ENCODE data around the gene SCYL1. TPM values are rescaled to one million over a fixed set of nuclear protein-coding genes. Genes with fewer than 3 reads are reported as not detected.

Gene SCYL1
- total RNA-seq, 1 donor, result 109 TPM

DNA sequence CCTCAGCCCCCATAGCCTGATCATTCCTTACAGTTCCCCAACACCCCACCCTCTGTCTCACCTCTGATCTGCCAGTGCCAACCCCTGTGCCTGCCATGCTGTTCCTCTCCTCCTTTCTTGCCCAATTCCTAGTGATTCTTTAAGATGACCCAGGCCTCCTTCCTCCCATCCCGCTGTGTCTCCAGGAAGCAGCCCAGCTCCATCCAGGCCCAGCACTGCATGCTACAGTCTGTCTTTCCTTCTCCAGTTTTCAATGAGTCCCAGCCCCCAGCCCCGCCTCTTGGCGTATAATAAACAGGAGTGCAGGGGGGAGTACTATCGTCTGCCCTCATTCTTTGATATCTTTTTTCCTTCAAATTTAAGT lies 21.0 kb downstream of the SCYL1 start:
- no peak overlapping the region for H3K27ac ChIP-seq (ENCODE audit: low read depth, low read length)
- TF ChIP-seq, protein P1, sequence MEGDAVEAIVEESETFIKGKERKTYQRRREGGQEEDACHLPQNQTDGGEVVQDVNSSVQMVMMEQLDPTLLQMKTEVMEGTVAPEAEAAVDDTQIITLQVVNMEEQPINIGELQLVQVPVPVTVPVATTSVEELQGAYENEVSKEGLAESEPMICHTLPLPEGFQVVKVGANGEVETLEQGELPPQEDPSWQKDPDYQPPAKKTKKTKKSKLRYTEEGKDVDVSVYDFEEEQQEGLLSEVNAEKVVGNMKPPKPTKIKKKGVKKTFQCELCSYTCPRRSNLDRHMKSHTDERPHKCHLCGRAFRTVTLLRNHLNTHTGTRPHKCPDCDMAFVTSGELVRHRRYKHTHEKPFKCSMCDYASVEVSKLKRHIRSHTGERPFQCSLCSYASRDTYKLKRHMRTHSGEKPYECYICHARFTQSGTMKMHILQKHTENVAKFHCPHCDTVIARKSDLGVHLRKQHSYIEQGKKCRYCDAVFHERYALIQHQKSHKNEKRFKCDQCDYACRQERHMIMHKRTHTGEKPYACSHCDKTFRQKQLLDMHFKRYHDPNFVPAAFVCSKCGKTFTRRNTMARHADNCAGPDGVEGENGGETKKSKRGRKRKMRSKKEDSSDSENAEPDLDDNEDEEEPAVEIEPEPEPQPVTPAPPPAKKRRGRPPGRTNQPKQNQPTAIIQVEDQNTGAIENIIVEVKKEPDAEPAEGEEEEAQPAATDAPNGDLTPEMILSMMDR (IDR thresholded peaks at IDR 0.05; ENCODE audit: extremely low read depth, low read depth, low read length), result no peak
- peaks cover 7% of the 10 kb centered on the region for H3K4me1 ChIP-seq (ENCODE audit: insufficient read depth, low read length)
- no peak overlapping the region for H3K4me3 ChIP-seq (ENCODE audit: insufficient read depth, low read length)
- peaks cover 71% of the 10 kb centered on the region for H3K36me3 ChIP-seq (ENCODE audit: insufficient read depth, low read length)
- H3K4me2 ChIP-seq (ENCODE audit: insufficient read depth, low read length), result no peak overlapping the region
- no peak overlapping the region for H2AFZ ChIP-seq (ENCODE audit: low read length)
- peaks cover 17% of the 10 kb centered on the region for H4K20me1 ChIP-seq (ENCODE audit: insufficient read depth, low read length)
- H3K79me2 ChIP-seq (ENCODE audit: insufficient read depth, low read length), result no peaks in the 10 kb centered on the region
- peak; percentile 69 for DNase-seq (ENCODE audit: insufficient read length, low spot score, missing footprints)
- no peaks in the 10 kb centered on the region for H3K27me3 ChIP-seq (ENCODE audit: insufficient read depth, low read length)
- H3K9me3 ChIP-seq (ENCODE audit: low read depth, low read length), result no peaks in the 10 kb centered on the region

GRCh38 chr11:65546217-65546958 lies 21.5 kb downstream of the SCYL1 start:
- Histone ChIP-seq H3K27me3 (ENCODE audit: insufficient read depth, low read length) (no peaks in the 10 kb centered on the region), H3K27ac (ENCODE audit: low read depth, low read length) (no peak overlapping the region), H3K4me2 (ENCODE audit: insufficient read depth, low read length) (no peak overlapping the region), H4K20me1 (ENCODE audit: insufficient read depth, low read length) (peaks cover 21% of the 10 kb centered on the region), H3K4me1 (ENCODE audit: insufficient read depth, low read length) (peaks cover 1% of the 10 kb centered on the region), H3K4me3 (ENCODE audit: insufficient read depth, low read length) (no peak overlapping the region), H3K9me3 (ENCODE audit: low read depth, low read length) (no peaks in the 10 kb centered on the region), H3K36me3 (ENCODE audit: insufficient read depth, low read length) (peaks cover 75% of the 10 kb centered on the region), H2AFZ (ENCODE audit: low read length) (no peak overlapping the region), H3K79me2 (ENCODE audit: insufficient read depth, low read length) (no peaks in the 10 kb centered on the region)
- DNase-seq (ENCODE audit: insufficient read length, low spot score, missing footprints), result peak; percentile 83
- TF ChIP-seq, protein P1 (IDR thresholded peaks at IDR 0.05; ENCODE audit: extremely low read depth, low read depth, low read length), result no peak

DNA sequence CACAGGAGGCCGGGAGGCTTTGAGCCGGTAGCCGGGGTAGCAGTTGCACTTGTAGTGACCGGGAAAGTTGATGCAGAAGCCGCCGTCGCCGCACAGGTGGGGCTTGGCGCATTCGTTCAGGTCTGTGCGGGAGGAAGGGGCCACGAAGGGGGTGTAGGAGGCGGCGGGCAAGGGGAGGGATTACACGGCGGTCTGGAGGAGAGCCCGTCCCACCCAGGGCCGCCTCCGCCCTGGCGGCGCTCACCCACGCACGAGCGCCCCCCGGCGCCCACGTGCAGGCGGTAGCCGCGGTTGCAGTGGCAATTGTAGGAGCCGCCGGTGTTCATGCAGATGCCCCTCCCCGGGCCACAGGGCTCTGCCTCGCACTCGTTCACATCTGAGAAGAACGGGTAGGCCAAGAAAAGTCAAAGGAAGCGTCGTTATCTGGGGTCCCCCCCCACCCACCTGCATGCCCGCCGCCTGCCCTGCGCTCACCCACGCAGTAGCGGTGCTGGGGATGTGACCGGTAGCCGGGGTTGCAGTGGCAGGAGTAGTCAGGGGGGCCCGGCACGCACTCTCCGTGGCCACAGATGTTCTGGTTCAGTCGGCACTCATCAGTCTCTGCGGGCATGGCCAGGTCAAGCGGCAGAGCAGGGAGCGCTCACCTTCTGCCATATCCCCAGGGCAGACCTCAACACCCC lies 22.7 kb downstream of the SCYL1 start:
- Histone ChIP-seq H2AFZ (ENCODE audit: low read length) (no peak overlapping the region), H3K27ac (ENCODE audit: low read depth, low read length) (no peak overlapping the region), H3K4me1 (ENCODE audit: insufficient read depth, low read length) (no peaks in the 10 kb centered on the region), H3K36me3 (ENCODE audit: insufficient read depth, low read length) (peaks cover 77% of the 10 kb centered on the region), H3K4me3 (ENCODE audit: insufficient read depth, low read length) (no peak overlapping the region), H3K27me3 (ENCODE audit: insufficient read depth, low read length) (no peaks in the 10 kb centered on the region), H4K20me1 (ENCODE audit: insufficient read depth, low read length) (peaks cover 30% of the 10 kb centered on the region), H3K4me2 (ENCODE audit: insufficient read depth, low read length) (no peak overlapping the region), H3K79me2 (ENCODE audit: insufficient read depth, low read length) (peaks cover 1% of the 10 kb centered on the region), H3K9me3 (ENCODE audit: low read depth, low read length) (no peaks in the 10 kb centered on the region)
- TF ChIP-seq, protein P1 (IDR thresholded peaks at IDR 0.05; ENCODE audit: extremely low read depth, low read depth, low read length), result no peak
- peak; percentile 63 for DNase-seq (ENCODE audit: insufficient read length, low spot score, missing footprints)

DNA sequence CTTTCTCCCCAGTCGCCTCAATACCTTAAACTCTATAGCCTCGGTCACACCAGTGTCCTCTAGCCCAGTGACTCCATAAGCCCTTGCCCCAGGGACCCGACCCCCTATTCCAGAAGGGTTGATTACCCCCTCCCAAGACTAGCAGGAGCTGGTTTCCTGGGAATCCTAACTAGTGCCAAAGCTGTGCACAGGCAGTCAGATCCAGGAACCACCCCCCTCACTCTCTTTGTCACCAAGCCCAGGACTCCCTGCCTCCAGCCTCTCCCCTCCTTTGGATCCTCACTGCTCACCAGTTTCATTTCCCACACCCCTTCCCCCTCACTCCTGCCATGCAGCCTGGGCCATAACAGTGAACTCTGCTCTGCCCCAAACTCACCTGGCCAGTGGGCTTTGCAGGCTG lies 23.5 kb downstream of the SCYL1 start:
- H3K27ac ChIP-seq (ENCODE audit: low read depth, low read length), result no peak overlapping the region
- H3K79me2 ChIP-seq (ENCODE audit: insufficient read depth, low read length), result peaks cover 4% of the 10 kb centered on the region
- no peak overlapping the region for H3K4me3 ChIP-seq (ENCODE audit: insufficient read depth, low read length)
- H3K4me1 ChIP-seq (ENCODE audit: insufficient read depth, low read length), result no peaks in the 10 kb centered on the region
- DNase-seq (ENCODE audit: insufficient read length, low spot score, missing footprints), result no peak
- TF ChIP-seq, protein P1 (IDR thresholded peaks at IDR 0.05; ENCODE audit: extremely low read depth, low read depth, low read length), result no peak
- H4K20me1 ChIP-seq (ENCODE audit: insufficient read depth, low read length), result peaks cover 31% of the 10 kb centered on the region
- H2AFZ ChIP-seq (ENCODE audit: low read length), result no peak overlapping the region
- no peak overlapping the region for H3K4me2 ChIP-seq (ENCODE audit: insufficient read depth, low read length)
- no peaks in the 10 kb centered on the region for H3K27me3 ChIP-seq (ENCODE audit: insufficient read depth, low read length)
- H3K36me3 ChIP-seq (ENCODE audit: insufficient read depth, low read length), result peaks cover 77% of the 10 kb centered on the region
- no peaks in the 10 kb centered on the region for H3K9me3 ChIP-seq (ENCODE audit: low read depth, low read length)

Data from osteoblast (primary cell).